GM19452 (cell line): ENCODE measurements around the gene SCRN2.
A peak's percentile ranks its signal among the peaks of the same experiment; 100 is the strongest.

ENCODE experiments used
- ATAC-seq: cut with Tn5 transposase; IDR thresholded peaks from one replicate; pipeline ENCODE4 v1.9.1; 2021; ENCODE audit not compliant: unreplicated experiment

SCRN2 gene

DNA sequence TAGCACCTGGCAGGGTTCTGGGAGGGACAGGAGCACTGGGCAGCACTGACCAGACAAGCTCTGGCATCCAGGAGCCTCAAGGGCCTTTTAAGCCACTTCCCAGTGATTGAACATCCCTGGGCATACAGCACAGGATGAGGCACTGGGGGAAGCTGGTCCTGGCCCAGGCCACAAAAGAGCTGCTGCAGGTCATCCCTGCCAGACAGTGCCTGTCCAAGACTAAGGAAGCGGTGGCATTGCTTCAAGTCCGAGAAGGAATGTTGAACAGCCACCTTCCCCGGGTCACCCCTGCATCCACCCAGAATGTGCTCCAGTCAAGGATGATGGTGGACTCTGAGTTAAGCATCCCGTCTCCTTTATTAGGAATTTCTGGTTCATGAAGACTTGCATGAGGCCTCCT, 18.3 kb downstream of the SCRN2 start:
- ATAC-seq, result no peak

DNA sequence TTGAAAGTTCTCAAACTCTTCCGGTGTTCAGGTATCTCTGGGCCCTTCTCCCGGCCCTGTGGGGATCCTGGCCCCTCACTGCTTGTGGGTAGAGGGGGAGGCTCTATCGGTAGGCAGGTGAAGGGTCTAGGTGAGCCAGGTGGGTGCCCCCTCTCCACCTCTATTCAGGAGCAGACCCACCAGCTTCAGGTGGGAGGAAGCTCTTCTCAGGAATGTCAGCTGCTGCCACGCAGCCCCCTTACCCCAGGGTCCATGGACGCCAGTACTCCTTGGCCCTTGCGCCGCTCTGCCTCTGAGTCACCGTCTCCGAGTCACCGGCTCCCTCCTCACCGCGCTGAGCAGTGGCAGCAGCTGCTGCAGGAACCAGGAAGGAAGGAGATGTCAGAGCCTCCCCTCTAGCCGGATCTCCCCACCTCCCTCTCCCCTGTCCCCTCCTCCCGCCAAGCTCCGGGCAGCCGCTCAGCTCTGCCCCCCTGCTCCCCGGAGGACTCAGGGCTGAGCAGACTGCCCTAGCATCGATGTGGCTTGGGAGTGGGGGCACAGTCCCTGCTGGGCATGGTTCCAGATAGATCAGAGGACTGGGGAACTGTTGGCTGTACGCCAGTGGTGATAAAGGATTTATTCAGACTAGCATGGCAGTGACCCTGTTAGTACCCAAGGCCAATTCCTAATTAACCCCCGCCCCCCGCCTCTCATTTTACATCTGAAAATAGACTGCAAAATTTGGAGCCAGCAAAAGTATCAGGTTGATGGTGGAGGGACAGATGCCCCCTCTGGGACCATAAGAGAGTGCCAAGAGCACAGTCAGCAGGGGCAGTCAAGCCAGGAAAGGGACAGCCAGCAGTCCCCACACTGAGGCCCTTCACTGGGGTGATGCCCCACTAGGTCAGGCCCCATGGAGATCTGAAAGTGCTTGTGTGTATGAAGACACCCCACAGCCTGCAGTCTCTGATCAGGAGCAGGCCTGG, 19.4 kb downstream of the SCRN2 start, which contains the start of gene OSBPL7:
Gene OSBPL7, minus strand, starts transcription at position 371 of the 968 bp plus-strand sequence. CDS start 1,516 bp downstream, outside the sequence.
- peak; percentile 79 for ATAC-seq

DNA sequence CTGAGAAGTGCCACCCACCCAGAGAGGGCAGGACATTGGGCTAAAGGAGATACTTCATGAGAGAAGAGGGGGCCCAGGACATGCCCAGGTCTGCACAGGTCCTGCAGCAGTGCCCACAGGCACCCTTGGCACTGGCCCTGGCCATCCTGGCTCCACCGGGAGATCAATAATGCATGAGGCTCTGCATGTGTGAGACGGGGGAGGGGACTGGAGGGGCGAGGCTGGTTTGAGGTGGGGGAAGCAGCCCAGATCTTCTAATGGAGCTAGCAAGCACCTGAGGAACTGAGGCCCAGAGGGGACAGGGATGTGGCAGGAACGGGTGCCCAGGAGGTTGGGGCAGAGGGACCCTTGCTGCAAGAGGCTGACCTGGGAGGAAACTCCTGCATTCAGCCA, 20.0 kb downstream of the SCRN2 start:
- no peak for ATAC-seq

DNA sequence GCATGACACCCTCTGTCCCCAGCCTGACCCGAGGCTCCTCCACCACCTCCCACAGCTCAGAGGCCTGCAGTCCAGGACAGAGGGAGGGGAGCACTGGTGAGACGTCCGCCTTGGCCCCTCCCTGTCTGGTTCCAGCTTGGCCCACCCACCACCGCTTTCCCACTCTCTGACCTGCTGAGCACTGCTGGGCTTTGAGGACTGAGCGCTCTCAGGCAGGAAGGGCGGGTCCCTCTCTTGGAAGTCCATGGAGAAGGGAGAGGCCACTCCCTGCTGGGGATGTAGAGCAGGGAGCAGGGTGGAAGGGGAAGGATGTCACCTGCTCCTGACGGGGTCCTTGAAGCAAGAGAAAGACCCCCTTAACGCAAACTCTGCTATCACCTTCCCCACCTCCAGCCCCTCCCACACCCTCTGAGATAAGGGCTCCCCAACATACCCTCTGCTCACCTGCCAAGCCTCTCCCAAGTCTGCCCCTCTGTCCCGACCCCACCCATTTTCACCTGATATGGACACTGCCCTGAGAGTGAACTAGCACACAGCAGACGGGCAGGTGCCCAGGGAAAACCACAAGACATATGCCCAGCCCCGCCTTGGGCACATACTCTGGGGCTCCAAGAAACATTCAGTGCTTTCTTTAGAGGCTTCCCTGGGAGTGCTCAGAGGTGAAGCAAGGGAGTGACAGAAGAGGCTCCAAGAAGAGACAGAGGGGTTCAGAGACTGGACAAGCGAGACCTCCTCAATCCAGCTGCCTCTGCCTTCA, 20.9 kb downstream of the SCRN2 start:
- no peak for ATAC-seq

DNA sequence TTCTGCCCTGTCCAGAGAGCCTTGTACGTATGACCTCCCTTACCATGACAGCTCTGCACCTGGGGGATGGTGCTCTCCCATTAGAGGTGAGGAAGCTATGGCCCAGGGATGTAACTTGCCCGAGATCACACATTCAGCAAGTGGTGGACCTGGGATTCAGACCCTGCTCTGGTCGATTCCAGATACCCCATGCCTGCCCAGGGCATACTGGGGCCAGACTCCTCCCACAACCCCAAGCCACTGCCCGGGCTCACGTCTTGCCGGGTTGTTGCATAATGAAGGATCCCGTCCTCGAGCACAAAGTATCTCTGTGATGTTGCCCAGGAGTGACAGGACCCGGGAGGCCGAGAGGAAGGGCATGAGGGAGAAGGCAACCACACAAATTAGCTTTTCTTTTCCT, 21.6 kb downstream of the SCRN2 start:
- no peak for ATAC-seq

DNA sequence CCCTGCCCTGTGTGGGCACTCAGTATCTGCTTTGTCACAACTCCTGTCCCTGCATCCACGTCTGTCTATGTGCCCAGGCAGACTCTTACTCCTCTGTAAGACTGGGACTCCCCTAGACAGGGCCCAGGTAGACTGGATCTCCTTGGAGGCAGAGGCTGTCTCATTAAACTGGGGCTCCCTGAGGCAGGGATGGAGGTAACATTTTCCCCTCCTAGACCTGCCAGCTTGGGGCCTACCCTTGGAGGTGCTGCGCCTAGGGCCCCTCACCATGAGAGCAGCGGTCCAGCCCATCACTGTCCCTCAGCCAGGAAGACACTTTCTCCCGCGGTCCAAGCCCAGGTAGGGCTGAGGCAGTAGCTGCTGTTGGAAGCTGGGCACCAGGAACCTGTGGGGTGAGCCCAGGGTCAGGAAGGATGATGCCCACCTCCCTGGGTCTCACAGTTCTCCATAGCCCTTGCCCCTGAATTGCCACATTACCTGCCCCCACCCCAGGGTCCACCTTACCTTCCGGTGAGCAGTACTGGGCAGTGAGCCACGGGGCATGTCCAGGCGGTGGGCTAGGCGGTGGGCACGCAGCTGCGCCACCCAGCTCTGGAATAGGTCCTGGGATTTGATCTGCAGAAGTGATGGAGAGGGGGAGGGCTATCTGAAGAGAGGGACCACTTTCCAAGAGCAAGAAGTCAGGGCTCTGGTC, 22.9 kb downstream of the SCRN2 start:
- ATAC-seq, result no peak

DNA sequence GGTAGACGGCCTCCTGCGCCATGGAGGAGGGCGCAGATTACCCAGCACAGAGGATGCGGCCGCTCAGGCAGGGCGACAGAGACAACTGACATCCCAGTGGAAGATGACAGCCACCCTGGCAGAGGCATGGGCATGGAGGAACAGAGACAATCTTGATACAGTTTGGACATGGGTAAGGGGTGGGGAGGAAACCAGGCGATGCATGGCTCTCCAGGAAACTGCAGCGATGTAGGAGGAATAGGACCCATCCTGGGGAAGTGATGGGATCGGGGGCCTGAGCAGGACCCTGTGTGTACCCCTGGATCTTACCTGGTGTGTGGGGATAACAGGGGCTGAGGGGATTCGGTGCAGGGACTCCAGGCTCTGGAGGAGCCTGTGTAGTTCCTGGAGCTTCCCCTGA, 24.1 kb downstream of the SCRN2 start:
- ATAC-seq, result no peak

DNA sequence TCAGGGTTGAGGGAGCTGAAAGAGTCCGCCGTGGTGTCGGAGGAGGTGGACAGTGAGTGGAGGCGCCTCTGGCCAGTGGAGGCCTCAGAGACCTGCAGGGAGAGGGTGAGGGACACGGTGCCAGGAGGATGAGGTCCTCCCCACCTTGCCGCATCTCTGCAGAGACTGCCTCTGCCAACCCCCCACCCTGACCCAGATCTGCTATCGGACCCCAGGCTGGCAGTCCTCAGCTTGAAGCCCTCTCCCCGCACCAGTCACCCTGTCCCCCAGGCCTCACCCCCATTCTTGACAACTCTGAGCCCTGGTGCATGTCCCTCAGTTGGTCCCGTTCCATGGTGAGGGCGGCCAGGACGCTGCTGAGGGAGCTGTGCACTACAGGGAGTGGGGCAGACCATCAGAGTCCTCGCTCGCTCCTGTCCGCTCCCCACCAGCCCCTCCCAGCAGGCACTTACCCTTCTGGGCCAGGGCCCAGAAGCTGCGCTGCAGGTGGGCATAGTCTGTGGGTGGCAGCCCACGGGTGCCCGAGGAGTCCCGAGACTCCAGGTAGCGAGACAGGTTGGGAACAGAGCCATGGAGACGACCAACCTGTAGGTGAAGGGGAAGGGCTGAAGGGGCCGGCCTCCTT, 24.9 kb downstream of the SCRN2 start:
- ATAC-seq, result no peak

DNA sequence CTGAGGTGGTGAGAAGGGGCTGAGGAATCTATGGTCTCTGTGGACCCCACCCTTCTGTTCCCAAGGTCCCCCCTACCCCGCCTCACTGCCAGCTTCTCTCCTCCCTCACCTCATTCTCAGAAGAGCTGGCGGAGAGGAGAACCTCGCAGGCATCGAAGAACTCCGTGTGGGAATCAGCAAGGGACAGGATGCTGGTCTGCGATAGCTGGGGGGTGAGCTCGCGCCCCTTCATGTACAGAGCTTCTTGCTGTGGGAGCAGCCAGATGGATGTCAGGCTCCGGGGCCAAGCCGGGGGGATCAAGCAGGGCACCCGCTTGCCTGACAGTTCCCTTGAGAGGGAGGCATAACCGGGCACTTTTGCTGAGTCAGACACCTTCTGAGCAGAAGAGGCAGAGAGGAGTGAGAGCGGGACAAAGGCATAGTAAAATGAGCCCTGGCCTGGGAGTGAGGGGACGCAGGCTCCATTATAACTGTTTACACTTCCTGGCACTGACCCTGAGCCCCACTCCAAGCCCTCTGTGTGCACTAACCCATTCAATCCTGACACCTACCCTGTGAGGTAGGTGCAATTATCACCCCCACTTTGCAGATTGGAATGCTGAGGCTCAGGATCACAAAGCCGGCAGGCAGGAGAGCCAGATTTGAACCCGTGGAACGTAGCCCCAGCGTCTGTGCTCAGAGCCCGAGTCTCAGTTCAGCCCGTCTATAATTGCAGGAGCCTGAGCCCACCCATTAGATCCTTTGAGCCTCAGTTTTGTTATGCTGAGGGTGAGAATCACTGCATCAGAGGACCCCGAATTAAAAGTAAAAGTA, 25.8 kb downstream of the SCRN2 start:
- no peak for ATAC-seq

DNA sequence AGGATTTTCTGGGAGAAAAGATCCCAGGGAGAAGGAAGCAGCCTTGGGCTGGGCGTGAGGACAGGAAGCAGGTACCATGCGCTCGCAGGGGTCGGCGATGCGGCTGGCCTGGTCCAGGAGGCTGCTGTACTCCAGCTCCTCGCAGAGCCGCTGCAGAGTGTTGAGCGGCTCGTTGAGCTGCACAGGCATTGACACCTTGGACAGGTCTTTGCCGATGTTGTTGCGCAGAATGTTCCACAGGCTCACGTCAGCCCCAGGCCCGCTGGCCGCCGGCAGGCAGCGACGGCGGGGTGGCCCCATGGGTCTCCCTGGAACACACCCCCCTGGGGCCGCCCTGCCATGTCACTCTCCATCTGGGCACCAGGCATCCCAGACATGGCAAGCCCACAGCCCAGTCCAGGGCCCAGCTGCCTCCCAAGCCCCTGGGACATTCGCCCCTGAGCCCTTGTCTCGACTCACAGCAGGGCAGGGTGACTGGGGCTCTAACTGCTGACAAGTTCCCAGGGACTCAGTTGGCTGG, 27.5 kb downstream of the SCRN2 start:
- no peak for ATAC-seq

DNA sequence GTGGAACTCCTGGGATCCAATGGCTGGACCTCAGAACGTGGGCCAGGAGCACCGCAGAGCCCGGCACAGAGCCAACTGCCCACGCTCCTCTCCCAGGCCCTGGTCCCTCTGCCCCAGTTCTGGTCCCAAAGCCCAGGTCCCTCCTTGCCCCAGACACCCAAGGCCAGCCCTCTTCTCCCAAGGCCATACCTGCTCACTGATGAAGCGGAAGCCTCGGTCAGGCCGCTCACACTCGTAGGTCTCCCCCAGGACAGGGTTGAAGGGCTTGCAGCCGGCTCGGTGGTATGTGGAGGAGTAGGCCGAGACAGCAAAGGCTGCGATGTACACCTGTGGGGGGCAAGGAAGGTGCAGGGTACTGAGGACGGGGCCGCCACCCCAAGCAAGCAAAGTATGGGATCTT, 28.0 kb downstream of the SCRN2 start:
- no peak for ATAC-seq

DNA sequence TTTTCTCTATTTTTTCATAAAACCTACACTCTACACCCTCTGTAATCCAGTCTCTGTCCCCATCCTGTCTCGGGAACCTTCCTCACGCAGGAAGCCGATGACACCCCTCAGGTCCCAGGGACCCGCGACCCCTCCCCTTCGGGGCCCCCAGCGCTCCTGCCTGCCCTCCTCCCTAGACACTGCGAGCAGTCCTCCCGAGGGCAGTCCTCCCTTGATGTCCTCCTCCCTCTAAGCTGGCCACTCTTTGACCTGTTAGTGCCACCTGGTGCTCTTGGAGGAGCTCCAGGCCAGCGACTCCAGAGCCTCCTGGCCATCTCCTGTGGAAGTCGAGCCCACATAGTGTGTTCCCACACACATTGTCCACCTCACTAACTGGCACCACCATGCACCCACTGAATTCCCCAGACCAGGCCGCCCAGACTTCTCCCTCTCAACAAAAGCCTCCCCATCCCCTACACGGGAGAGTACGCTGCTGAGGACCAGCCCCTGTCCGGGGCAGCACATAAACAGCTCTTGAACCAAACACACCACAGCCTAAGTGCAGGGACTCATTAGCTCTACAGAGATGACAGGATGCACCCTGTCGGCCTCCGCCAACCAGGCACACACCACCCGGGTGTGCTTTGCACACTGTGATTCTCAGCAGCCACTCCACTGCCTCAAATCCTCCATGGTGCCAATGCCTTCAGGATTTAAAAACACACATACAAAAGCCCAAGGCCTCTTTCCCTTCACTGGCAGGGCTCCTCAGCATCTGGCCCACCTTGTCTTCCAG, 28.7 kb downstream of the SCRN2 start:
- no peak for ATAC-seq

DNA sequence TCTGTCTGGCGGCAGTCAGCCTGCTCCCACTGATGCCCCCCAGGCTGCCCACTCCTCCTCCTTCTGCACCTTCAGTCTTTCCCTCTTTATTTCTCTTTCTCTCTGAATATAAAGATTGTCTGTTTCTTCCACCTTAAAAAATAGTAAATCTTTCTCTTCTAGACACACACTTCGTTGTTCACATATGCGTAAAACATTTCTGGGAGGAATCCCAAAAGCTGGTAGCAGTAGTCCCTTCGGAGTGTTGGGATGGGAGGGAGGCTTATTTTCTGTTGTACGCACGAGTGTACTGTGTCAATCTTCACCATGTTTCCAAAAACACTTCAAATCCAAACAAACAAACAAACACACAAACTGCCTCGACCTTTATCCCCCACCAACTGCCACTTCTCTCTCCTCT, 29.4 kb downstream of the SCRN2 start:
- no peak for ATAC-seq

DNA sequence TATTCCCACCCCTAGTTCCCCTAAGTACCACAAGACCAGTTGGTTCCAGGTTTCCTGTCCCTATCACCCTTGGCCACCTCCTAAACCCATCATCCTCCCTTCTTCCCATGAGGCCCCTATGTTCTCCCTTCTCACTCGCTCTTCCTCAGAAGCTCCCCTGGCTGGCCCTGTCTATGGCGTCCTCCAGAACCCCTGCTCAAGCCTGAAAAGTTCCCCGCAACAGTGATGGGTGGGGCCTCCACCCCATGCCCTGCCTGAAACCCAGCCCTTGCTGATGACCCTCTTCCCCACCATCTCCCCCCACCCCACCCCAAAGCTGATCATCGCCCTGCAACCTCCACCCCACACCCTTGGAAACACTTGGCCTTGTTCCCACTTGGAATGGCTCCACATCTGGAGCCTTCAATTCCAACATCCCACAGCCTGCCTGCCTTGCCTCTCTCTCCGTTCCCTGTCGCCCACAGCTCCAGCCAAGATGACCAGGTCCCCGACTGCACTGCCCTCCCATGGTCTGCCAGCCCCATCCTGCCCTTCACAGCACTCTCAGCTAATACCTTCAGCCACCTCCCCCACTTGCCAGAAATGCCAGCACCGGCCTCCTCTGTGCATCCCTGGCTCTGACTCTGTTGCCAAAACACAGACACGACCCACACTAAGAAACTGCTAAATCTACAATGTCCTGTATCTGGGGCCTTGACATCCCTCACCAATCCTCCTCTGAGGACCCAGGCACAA, 30.0 kb downstream of the SCRN2 start:
- ATAC-seq, result no peak

DNA sequence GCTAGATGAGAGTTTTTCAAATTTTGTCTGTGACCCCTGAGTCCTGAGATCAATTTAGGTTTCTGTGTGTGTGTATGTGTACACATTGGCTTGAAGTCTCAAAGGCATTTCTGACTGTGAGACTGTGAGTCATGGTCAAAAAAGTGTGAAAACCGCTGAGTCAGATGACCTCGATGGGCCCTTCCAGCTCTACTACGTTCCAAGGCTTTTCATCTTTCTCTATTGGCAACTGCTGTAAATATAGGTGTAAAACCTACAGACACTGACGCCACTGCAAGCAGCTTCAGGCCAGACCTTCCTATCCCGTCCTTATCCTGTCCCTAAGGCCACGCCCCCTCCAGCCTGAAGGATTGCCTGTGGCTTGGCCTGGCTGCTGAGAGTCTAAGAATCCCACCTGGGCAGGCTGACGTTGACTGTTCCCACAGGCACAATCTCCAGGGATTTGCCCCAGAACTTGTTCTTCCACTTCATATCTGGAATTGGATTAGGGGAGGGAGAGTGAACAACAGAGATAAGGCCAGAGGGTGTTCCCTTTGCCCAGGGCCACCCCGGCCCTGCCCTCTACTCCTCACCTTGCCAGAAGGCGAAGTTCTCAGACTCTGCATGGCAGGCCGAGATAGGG, 30.8 kb downstream of the SCRN2 start:
- ATAC-seq, result no peak

DNA sequence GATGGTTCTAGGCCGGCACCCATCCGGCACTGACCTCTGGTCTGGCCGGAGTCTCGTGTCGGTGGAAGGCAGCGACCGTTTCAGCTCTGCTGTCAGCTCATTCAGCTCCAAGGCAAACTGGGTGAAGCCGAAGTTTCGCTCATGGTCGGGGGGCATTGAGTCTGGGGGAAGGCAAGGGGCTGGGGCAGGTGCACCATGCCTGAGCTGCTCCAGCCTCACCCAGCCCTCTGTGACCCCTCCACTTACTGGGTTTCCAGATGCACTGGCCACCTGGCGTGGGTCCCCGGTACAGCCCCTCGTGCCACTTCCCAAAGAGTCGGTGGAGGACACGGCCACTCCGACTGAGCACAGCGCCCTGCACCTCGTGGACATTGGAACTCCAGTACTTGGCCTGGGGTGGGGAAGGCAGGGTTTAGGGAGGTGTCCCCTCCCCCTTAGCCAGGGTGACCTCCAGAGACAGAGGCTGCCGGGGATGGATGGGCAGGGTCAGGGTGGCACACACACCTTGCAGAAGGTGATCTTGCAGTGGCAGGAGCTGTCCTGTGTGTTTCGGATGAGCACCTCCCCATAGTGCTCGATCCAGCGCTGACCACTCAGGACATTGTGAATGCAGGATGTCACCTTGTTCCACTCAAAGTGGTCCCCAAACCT, 32.1 kb downstream of the SCRN2 start:
- ATAC-seq, result no peak

DNA sequence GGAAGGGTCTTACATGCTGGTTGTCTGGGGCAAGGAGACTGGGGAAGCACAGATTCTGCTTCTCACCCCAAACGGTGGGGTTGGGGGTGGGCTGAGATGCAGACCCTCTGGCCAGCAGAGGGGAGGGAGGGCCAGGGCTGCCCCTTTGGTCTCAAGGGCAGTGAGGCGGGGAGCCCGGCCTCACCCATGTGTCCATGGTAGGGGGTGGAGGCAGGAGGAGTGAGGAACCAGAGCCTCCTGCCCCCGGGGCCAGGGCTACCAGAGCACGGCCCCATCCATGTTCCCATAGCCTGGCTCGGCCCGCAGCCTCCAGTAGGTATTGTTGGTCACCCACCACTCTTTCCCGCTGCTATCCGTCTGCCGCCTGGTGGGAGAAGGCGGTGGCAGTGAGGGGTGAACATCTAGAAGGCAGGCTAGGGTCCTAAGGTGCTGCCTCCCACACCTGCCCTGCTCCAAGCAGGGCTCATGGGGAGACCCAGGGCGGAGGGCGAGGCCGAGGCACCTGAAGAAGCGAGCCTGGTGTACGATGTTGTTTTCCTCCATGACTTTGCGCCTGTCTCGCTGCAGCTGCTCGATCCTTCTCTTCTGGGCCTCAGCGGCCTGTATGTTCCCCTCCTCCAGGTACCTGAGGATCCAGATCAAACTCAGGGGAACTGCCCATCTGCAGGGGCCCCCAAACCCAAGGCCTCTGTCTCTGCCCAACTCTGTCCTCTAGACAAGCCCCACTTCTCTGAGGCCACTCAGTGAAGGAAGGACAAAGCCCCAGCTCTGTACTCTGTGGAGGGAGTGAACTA, 32.8 kb downstream of the SCRN2 start:
- ATAC-seq, result no peak
